DLD1 (cell line): Measurements from ENCODE around the gene NKAIN4.

Experiments
- in situ Hi-C: cut with HindIII; loops from 2 replicates; pipeline ENCODE4 v1.10.0; 2017; ENCODE audit warnings: low sequenced_read_pairs

The NKAIN4 gene

DNA sequence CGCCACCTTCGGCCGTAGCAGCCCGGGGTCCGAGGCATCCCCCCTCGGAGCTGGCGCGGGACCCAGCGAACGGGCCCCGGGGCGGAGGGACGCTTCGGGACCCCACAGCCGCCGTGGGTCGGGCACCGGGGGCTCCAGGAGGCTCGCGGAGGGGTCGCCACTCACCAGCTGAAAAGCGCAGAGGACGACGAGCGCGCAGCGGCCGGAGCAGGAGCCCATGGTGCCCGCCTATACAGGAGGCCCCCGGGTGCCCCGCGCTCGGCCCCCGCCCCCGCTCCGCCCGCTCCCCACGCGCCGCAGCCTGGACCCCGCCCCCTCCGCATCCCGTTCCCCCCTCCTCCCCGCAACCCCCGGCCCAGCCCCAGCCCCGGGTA lies at the start of gene NKAIN4:
Gene NKAIN4, minus strand, starts transcription at position 232 of the 374 bp plus-strand sequence. Its CDS starts 13 bp downstream, at position 219.
- in situ Hi-C loops: no loop called here

DNA sequence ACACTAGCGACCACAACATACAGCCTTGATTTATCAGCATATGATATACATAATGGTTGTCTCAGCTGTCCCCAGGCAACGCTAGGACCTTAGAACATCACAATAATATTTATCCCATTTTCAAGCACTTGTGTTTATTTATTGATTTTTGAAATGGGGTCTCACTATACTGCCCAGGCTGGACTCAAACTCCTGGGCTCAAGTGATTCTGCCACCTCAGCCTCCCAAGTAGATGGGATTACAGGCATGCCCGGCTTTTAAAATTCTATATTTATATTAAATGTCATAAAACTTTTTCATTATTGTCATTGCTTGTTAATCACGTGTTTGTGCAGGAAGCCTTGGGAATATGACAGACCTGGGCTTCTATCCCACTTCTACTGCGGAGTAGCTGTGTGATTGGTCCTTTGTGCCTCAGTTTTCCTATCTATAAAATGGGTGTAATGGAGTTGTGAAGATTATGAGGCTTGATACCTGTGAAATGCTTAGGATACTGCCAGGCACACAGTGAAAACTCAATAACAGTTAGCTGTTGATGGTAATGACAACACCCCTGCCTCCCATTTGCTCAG lies 48.9 kb upstream of the NKAIN4 start:
- in situ Hi-C loops: no loop called here

DNA sequence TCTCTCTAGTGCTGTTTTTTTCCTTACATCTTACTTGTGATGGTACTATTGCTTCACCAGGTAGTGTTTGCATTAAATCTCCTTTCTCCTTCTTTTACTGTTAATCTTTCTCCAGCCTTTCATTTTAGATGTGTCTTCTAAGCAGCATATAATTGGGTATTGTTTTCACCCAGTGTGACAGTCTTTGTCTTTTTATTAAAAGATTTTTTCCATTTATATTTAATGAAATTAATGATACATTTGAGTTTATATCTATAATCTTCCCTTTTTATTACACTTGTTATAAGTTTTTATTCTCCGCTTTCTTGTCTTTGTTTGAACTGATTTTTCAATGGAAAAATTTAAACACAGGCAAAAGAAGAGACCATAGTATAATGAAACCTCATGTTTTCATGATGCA lies 47.4 kb upstream of the NKAIN4 start:
- in situ Hi-C loops: no loop called here

DNA sequence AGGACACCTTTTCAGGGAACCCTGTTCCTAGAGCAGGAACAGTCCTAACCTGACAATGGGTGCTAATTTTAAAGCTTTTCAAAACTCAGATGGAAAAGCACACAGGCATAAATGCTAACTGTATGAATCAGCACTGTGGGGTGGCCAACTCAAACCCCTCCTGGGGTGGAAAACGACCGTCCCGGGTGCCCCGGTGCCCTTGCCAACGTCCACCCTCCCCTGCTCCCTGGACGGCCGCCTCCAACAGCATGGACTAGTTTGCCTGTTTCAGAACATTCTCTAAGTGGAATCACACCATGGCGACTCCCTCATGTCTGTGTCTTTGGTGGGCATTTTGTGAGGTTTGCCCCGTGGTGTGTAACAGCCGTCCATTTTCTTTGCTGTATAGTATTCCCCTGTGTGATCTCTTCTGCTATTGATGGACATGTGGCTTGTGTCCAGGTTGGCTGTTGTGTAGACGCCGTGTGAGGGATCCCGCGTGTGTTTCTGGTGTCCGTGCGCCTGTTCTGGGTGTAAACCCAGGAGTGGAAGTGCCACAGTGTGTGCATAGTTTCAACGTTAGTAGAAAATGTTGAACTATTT lies 44.6 kb upstream of the NKAIN4 start:
- in situ Hi-C loops: loop anchor here (25.0 kb wide), 1 partner anchor 88 kb away; no protein-coding TSS in a partner anchor

DNA sequence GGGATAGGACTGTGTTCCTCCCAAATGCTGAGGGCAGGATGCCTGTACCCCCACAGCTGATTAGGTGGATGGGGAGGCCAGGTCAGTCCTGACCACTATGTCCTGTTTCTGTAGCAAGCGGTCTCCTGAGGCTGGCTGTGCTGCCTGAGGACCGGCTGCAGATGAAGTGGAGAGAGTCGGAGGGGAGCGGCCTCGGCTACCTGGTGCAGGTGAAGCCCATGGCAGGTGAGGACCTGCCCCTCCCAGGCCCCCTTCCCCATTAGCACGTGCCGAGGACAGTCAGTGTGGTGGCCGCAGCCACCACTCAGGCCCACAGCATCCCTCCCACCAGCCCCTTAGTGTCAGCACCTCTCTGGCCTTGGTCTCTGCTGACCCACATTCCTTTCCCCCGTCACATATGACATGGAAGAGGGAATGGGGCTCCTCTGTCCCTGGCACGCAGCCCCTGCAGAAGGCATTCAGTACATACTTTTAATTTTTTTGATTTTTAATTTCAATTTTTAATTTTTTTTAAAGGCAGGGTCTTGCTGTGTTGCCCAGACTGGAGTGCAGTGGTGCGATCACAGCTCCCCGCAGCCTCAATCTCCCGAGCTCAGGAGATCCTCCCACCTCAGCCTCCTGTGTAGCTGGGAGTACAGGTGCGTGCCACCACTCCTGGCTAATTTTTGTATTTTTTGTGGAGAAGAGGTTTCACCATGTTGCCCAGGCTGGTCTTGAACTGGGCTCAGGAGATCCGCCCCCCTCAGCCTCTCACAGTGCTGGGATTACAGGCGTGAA lies 43.7 kb upstream of the NKAIN4 start:
- in situ Hi-C loops: loop anchor here (25.0 kb wide), 1 partner anchor 89 kb away; no protein-coding TSS in a partner anchor

DNA sequence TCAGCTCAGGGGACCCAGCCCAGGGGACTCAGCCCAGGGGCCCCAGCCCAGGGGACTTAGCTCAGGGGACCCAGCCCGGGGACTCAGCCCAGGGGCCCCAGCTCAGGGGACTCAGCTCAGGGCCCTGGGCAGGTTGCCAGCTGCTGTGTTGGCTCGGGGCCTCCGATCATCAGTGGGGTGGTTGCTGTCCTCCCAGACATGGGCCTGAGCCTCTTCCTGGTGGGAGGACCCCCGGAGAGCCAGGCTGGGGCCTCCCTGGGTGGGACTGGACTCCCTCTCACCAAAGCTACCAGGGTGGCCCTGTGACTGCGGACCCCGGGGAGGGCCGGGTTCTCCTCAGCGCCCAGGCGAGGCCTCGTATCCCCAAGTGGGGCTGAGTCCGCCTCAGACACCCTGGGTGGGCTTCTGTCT lies 43.1 kb upstream of the NKAIN4 start:
- in situ Hi-C loops: loop anchor here (25.0 kb wide), 1 partner anchor 90 kb away; no protein-coding TSS in a partner anchor

DNA sequence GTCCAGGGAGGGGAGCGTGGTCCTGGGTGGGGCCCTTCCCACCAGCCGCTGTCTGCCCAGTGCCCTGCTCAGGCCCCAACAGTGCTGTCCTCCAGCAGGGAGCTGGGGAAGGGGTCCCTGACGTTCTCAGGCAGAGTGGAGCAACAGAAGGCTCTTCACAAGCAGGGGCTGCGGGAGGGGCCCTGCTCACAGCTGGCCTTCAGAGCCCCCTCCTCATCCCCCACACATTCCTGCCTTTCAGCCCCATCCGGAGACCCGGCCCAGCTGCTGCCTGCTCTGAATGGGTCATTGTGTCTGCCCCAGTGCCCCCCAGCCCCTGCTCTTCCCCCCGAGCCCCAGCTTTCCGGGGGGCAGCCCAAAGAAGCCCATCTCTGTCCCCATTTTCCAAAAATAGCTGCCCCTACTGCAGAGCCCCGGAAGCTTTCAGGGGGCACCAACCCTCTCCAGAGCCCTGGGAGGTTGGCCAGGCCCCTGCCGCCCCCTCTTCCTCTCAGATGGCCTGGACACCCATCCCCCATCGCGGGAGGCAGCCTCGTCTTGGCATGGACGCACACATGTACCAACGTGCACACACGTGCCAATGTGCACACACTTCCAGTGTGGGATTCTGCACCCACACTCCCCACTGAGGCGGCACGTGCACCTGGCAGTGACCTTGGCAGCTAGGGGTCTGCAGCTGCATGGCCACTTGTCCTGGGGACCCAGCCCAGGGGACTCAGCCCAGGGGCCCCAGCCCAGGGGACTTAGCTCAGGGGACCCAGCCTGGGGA lies 42.5 kb upstream of the NKAIN4 start:
- in situ Hi-C loops: loop anchor here (25.0 kb wide), 1 partner anchor 91 kb away; no protein-coding TSS in a partner anchor

DNA sequence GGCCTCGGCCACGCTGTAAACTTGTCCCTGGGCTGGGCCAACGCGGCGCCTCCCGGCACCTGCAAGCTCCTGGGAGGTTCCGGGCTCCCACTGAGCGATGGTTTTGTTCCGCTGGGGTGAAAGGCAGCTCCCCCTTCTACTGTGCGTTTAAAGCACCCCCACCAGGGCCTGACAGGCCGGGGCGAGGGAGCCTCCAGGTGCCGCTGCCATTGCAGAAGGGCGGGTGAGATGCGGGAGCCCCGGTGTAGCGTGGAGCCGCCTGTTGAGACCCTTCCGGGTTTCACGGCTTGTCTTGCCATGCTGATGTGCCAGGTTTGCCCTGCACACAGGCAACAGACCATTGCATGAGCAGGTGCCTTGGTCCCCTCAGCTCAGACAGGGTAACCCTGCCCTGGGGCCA lies 41.6 kb upstream of the NKAIN4 start:
- in situ Hi-C loops: loop anchor here (25.0 kb wide), 1 partner anchor 91 kb away; no protein-coding TSS in a partner anchor

DNA sequence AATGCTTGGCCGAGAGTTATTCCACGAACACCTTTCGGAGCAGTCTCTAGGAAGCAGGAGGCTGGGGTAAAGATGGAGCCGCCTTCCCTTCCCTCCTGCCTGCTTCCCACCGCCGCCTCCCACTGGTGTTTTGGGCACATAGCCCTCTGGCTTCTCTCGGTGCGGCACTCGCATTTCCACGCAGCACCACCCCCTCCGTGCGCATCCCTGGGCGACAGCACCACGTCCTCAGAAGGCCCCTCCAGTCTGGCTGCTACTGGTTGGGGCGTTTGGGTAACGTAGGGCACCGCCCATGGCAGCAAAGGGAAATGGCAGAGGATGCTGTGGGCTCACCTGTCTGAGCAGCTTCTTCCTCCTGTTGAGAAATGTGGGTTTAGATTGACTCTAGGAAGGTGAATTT lies 41.2 kb upstream of the NKAIN4 start:
- in situ Hi-C loops: loop anchor here (25.0 kb wide), 1 partner anchor 92 kb away; no protein-coding TSS in a partner anchor

DNA sequence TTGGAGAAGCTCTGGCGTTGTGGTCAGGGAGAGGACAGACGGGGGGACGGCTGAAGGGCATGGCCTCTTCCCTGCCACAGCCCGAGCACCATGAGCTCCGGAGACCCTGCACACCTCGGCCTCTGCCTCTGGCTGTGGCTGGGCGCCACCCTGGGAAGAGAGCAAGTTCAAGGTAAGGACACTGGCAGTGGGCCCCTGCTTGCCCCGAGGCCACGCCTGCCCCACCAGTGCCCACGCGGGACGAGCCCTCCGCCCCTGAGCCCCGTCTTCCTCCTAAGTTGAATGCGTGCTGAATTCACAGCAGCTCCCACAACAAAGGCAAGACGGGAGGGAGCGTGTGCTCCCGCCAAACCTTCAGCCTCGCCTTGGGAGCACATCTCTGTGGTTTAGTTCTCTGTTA lies 40.8 kb upstream of the NKAIN4 start:
- in situ Hi-C loops: loop anchor here (25.0 kb wide), 1 partner anchor 92 kb away; no protein-coding TSS in a partner anchor

DNA sequence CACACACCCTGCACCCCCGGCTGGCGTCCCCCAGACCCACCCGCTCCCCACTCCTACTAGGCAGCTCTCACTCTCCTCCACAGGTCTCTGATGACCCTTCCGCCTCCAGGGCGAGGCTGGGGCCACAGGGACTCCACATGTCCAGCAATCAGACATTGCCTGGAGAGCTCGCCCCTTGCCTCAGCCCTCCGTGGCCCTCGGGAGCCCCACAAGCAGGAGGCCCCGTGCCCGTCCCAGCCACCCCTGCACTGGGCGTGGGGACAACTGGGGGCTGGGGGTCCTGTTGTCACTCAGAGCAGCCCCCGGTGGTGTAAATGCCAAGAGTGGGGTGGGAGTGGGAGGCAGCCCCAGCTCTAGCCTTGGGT lies 40.3 kb upstream of the NKAIN4 start:
- in situ Hi-C loops: loop anchor here (25.0 kb wide), 1 partner anchor 93 kb away; no protein-coding TSS in a partner anchor

DNA sequence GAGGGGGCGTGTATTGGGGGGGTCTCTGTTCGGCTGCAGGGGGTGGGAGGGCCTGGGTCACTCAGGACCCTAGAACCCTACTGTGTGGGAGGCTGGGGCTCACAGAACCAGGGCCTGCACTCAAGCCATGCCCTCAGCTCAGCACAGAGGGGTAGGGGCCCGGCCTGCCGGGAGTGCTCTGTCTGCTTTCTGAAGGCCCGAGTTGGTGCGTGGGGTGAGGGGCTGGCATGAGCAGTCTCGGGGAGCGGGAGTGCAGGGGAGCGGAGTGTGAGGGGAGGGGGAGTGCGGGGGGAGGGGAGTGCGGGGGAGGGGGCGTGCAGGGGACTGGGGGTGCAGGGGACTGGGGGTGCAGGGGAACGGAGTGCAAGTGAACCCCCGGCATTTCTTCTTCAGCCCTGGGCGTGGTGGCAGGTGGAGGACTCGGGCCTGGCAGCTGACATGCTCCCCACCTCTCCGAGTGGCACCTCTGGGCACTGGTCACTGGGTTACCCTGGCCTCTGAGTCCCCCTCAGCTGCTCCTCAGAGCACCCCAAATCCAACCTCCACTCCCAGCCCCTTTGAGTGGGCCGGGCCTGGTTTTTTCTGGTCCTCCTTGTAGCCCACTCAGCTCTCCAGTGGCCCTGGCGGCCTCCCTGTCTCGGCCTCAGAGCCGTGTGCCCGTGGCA lies 39.7 kb upstream of the NKAIN4 start:
- in situ Hi-C loops: loop anchor here (25.0 kb wide), 1 partner anchor 93 kb away; no protein-coding TSS in a partner anchor

DNA sequence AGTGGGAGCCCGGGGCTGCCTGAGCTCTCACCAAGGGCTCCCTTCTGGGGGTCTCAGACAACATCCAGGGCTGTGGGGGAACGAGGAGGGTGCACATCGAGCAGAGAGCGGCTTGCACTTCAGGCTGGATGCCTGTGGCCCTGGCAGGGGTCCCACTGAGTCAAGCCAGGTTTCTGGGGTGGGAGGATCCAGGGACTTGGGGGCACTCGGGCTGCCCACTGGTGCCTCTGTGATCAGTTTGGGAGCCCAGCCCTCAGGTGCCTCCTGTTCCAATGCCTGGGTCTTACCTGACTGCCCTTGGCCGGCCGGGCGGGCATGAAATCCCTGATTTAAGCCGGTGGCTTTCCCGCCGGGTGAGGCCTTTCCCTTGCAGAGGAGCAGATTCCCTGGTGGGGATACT lies 39.2 kb upstream of the NKAIN4 start:
- in situ Hi-C loops: loop anchor here (25.0 kb wide), 1 partner anchor 94 kb away; no protein-coding TSS in a partner anchor

DNA sequence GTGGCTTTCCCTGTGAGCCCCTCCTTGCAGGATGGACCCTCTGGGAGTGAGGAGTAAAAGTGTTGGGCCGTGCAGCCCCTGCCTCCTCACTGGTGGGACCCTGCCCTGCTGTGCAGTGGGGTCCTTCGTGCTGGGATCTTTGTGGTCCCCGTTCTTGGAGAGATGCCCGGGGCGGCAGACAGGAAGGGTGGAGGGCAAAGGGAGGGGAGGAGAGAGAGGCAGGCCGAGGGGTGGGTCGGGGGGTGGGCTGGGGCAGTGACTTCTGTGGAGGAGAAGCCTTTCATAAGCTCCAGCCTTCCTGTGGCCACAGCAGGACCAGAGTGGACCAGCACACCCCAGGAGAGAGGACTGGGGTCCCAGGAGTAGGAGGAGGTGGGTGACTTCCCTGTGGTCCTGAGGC lies 38.6 kb upstream of the NKAIN4 start, which contains the start of gene COL20A1:
Gene COL20A1, plus strand, starts transcription at position 283 of the 400 bp plus-strand sequence. CDS start 1,922 bp downstream, outside the sequence.
- in situ Hi-C loops: loop anchor here (25.0 kb wide), 1 partner anchor 94 kb away; no protein-coding TSS in a partner anchor

DNA sequence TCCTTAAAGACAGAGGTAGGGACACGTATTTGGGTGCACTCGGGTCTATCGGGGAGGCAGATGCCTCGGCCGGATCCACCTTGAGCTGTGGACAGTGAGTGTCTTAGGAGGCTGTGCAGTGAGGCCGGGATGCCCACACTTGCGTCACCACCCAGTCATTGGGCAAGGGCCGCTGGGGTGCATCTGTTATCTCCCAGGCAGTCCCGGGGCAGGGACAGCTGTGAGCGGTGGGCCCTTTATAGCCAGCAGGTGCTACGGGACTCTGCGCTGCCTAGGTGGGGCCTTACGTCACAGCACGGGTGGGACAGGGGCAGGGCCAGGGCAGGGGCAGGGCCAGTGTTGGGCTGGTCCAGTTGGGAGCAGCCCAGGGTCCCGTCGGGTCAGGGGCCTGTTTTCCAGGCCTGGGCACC lies 38.0 kb upstream of the NKAIN4 start:
- in situ Hi-C loops: loop anchor here (25.0 kb wide), 1 partner anchor 95 kb away; no protein-coding TSS in a partner anchor

DNA sequence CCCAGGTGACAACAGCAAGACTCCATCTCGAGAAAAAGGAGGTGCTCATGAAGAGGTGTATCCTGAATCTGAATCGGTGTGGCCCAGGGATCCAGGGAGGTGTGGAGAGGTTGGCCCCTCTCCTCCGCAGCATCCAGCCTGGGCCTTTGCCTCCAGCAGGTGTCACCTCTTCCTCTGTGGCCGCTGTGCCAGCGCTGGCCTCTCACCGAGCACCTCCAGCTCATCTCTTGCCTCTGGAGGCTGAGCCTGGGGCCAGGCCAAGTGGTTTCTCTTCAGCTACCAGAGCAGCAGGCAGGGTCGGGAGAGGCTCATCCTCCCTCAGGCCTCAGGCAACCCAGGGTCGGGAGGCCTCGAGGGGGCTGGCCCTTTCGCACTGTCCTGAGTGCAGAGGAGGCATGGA lies 37.5 kb upstream of the NKAIN4 start:
- in situ Hi-C loops: loop anchor here (25.0 kb wide), 1 partner anchor 95 kb away; no protein-coding TSS in a partner anchor

DNA sequence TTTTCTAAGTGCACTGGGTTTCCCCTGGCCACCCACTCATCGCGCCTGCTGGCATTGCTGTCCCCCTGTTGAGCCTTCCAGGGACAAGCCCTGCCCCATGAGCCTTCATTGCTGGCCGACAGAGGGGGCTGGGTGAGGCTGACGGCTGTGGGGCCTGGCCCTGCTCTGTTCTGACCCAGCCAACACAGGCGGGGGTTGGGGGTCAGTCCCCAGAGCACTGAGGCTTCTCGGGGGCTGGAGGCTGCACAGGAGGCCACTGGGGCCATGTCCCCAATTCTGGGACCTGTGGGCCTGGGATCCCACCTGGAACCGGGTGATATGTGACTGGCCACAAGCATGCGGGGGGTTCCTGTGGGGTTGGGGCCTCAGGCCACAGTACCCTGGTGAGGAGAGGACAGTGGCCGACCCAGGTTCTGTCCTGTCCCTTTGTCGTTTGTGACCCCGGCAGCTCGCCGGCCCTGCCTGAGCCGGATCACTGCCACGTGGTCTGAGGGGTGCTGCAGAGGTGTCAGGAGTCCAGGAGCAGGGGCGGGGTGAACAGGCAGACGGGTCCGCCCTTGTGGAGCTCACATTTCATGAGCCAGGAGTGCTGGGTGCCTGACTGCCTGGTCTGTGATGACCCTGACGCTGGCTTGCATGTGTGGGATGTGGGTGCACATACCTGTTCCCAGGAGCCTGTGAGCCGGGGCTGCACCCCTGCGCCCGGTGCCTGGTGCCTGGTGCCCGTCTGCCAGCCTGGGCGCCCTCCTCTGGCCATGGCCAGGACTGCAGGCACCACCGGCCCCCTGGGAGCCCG lies 36.6 kb upstream of the NKAIN4 start:
- in situ Hi-C loops: loop anchor here (25.0 kb wide), 1 partner anchor 96 kb away; no protein-coding TSS in a partner anchor

DNA sequence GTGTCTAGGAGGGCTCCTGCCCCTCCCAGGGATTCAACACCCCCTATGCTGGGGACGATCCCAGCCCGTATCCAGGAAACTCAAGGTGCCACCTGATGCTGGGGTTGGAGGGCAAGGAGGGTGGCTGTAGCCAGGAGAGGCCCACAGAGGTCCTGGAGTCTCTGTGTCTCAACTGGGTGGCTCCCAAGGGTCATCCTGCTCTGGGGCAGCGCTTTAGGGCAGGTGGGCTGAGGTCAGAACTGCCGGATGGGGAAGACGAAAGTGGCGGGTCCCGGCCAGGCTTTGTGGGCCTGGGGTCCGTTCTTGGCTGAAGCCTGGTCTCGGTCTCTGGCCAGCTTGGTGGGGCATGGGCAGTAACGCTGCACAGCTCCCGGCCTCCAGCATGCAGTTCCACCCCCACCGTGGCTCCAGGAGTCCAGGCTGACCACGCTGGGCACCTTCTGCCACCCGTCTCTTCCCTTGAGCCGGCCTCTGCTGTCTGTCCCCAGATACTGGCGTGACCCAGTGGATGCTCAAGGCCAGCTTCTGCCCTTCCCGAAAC lies 35.9 kb upstream of the NKAIN4 start:
- in situ Hi-C loops: loop anchor here (25.0 kb wide), 1 partner anchor 97 kb away; no protein-coding TSS in a partner anchor
